A549 (cell line): Measurements from ENCODE around the gene TEKTIP1. TPM values are rescaled to one million over a fixed set of nuclear protein-coding genes. Genes with fewer than 3 reads are reported as not detected.

Experiments used
- ATAC-seq, 2 experiments: fragments of 200-7000 bp in 1 of 2; fragments of >200 bp in 1 of 2; cut with Nextera tagmentation in 1 of 2; cut with Tn5 transposase in 1 of 2; 3 replicates each; pipeline versions ENCODE4 v1.8.0 to v1.9.1; 2018 to 2020; ENCODE audit warnings: mild to moderate bottlenecking in 1 of 2, moderate library complexity in 1 of 2
- CTCF ChIA-PET: fragments of 300-600 bp; sonication (Branson Sonifier 250); formaldehyde crosslinking; extraction: SDS; loops from one replicate; lab custom pipeline; 2021; ENCODE audit warnings: antibody characterized with exemption, inconsistent platforms; lab: Yijun Ruan, JAX
- POLR2A ChIA-PET: fragments of 350-600 bp; formaldehyde crosslinking; extraction: SDS; loops from one replicate; lab custom pipeline; 2021; ENCODE audit warnings: antibody characterized with exemption, inconsistent platforms; lab: Yijun Ruan, JAX
- DNase-seq, 2 experiments: peaks; one replicate each; pipeline versions ENCODE4 v3.0.0 to v3.0.0-alpha.2; 2011 to 2016; ENCODE audit warnings: low read depth in 1 of 2, low spot score in 1 of 2
- FAIRE-seq: peaks from 2 replicates; lab custom pipeline; 2011; peaks lifted over from hg19 to GRCh38; lab: Jason Lieb, UNC
- H3K27ac ChIP-seq, 2 experiments: fragments of >200 bp; sonication (Bioruptor Twin); formaldehyde crosslinking; 3 replicates each; pipeline ENCODE4 v1.5.1; 2016 to 2017
- H3K4me1 ChIP-seq: fragments of >200 bp; sonication (Bioruptor Twin); formaldehyde crosslinking; 3 replicates; pipeline ENCODE4 v1.6.1; 2016
- H3K4me2 ChIP-seq: fragments of >200 bp; sonication (Bioruptor Twin); formaldehyde crosslinking; 3 replicates; pipeline ENCODE4 v1.6.1; 2016
- H3K4me3 ChIP-seq: fragments of >200 bp; sonication (Bioruptor Twin); formaldehyde crosslinking; 3 replicates; pipeline ENCODE4 v1.5.1; 2016
- H3K9me3 ChIP-seq: fragments of >200 bp; sonication (Bioruptor Twin); formaldehyde crosslinking; 3 replicates; pipeline ENCODE4 v1.6.1; 2016
- CEBPB ChIP-seq, 2 experiments: fragments of >200 bp in 1 of 2; sonication (Bioruptor Twin) in 1 of 2; formaldehyde crosslinking in 1 of 2; IDR thresholded peaks; 2 replicates each; pipeline ENCODE4 v1.6.1; 2012 to 2016
- CTCF ChIP-seq: fragments of >200 bp; sonication (Bioruptor Twin); formaldehyde crosslinking; IDR thresholded peaks from 3 replicates; pipeline ENCODE4 v1.5.1; 2016
- ESRRA ChIP-seq: fragments of 150-350 bp; IDR thresholded peaks from 2 replicates; pipeline ENCODE4 v1.6.1; 2014; ENCODE audit warnings: mild to moderate bottlenecking, low read length, borderline replicate concordance
- FOXS1 ChIP-seq: fragments of 250-450 bp; sonication (Bioruptor Pico); IDR thresholded peaks from 2 replicates; pipeline ENCODE4 v1.5.0; 2020; ENCODE audit warnings: mild to moderate bottlenecking, moderate library complexity
- HDAC2 ChIP-seq: fragments of 200-600 bp; sonication (generic); IDR thresholded peaks from 2 replicates; pipeline ENCODE4 v1.6.1; 2016
- HEYL ChIP-seq: fragments of 250-450 bp; sonication (Bioruptor Pico); IDR thresholded peaks from 2 replicates; pipeline ENCODE4 v1.8.0; 2021; ENCODE audit warnings: mild to moderate bottlenecking, moderate library complexity
- HOXB13 ChIP-seq: fragments of 250-450 bp; sonication (Bioruptor Pico); IDR thresholded peaks from 2 replicates; pipeline ENCODE4 v1.5.0; 2020; ENCODE audit warnings: low read depth, mild to moderate bottlenecking, moderate library complexity
- MAFK ChIP-seq: fragments of 450-650 bp; IDR thresholded peaks from 2 replicates; pipeline ENCODE4 v1.6.1; 2014; ENCODE audit not compliant: partially characterized antibody
- RCOR1 ChIP-seq: fragments of 150-350 bp; IDR thresholded peaks from 2 replicates; pipeline ENCODE4 v1.6.1; 2014; ENCODE audit warnings: antibody characterized with exemption, low read length, low read depth
- RFX5 ChIP-seq: fragments of 450-650 bp; IDR thresholded peaks from 2 replicates; pipeline ENCODE4 v1.7.1; 2014; ENCODE audit warnings: antibody characterized with exemption, mild to moderate bottlenecking, moderate library complexity
- TP53 ChIP-seq: fragments of 250-450 bp; sonication (Bioruptor Pico); IDR thresholded peaks from 2 replicates; pipeline ENCODE4 v1.5.0; 2021; ENCODE audit warnings: mild to moderate bottlenecking, moderate library complexity
- ZC3H11A ChIP-seq: fragments of 450-650 bp; IDR thresholded peaks from 2 replicates; pipeline ENCODE4 v1.6.1; 2014; ENCODE audit warnings: antibody characterized with exemption, mild to moderate bottlenecking
- ZFP36 ChIP-seq: fragments of 450-650 bp; IDR thresholded peaks from 2 replicates; pipeline ENCODE4 v1.6.1; 2014; ENCODE audit warnings: borderline replicate concordance; ENCODE audit not compliant: partially characterized antibody
- ZSCAN20 ChIP-seq: fragments of 250-450 bp; sonication (Bioruptor Pico); IDR thresholded peaks from 2 replicates; pipeline ENCODE4 v1.8.0; 2022; ENCODE audit warnings: mild to moderate bottlenecking, moderate library complexity
- WGBS: methylation state at CpG from one replicate; pipeline ENCODE4 v1.1.6; 2017; ENCODE audit errors: missing lambda C conversion rate; 5-methylcytosine and 5-hydroxymethylcytosine counted together
- polyA plus RNA-seq, 4 experiments: library from polyadenylated mRNA; depleted of rRNA in 3 of 4; stranded (reverse); fragments of >200 nt; fragmentation: RNase III in 1 of 4; extraction: RNeasy Plus Mini Kit Qiagen cat#74134 plus additional on column Dnase treatment in 1 of 4; gene quantifications; 2 replicates in 3 of 4; 3 replicates in 1 of 4; pipeline ENCODE4 v1.2.3, GENCODE V29; 2011 to 2017
- TF ChIP-seq, protein P1 (sequence below): fragments of >200 bp; sonication (Bioruptor Twin); formaldehyde crosslinking; IDR thresholded peaks from 3 replicates; pipeline ENCODE4 v1.6.1; 2016
- TF ChIP-seq, protein P2 (sequence below): fragments of 250-450 bp; sonication (Bioruptor Pico); IDR thresholded peaks from 2 replicates; pipeline ENCODE4 v1.5.0; 2021; ENCODE audit warnings: mild to moderate bottlenecking, moderate library complexity, borderline replicate concordance
- TF ChIP-seq, protein P3 (sequence below): IDR thresholded peaks from 2 replicates; pipeline ENCODE4 v1.6.1; 2012

TEKTIP1 gene
- polyA plus RNA-seq, 2 of the 4 experiments (the other 2 are of a cell fraction), result not detected

DNA sequence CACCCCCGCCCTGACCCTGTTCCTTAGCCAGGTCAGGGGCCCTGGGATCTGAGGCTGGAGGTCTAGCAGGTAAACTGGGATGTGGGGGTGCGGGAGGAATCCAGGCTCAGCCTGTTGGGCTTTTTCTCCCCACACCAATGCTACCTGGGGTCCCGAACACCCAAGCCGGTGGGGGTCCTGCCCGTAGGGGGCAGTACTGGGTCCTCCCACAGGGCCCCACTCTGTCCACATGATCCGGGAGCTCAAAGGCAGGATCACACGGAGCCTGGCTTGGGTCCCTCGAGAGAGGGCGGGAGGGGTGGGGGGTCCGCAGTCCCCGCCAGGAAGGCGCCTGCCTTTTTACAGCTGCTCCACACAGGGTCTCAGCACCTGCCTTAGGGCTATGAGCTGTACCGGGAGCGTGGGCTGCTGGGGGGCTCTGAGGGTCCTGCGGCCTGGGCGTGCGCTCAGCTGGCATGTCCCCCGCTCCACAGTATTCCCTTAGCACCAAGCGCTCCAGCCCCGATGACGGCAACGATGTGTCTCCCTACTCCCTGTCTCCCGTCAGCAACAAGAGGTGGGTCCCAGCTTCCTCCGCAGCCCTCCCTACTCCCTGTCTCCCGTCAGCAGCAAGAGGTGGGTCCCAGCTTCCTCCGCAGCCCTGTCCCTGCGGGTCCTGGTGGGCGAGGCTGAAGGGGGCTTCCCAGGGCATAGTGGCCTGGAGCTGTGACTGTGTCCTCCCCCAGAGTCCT, 12.3 kb upstream of the TEKTIP1 start:
- TF ChIP-seq ZSCAN20 (CRISPR knock-in tag), result no peak
- TF ChIP-seq CEBPB (IDR thresholded peaks at IDR 0.05), result no peak
- TF ChIP-seq ZC3H11A, result no peak
- no peak for TF ChIP-seq ZFP36
- TF ChIP-seq, protein P1, sequence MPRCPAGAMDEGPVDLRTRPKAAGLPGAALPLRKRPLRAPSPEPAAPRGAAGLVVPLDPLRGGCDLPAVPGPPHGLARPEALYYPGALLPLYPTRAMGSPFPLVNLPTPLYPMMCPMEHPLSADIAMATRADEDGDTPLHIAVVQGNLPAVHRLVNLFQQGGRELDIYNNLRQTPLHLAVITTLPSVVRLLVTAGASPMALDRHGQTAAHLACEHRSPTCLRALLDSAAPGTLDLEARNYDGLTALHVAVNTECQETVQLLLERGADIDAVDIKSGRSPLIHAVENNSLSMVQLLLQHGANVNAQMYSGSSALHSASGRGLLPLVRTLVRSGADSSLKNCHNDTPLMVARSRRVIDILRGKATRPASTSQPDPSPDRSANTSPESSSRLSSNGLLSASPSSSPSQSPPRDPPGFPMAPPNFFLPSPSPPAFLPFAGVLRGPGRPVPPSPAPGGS, result no peak
- no peak for TF ChIP-seq HOXB13 (CRISPR knock-in tag)
- no peak for TF ChIP-seq FOXS1 (CRISPR knock-in tag)
- no peak for TF ChIP-seq CTCF
- TF ChIP-seq, protein P2, sequence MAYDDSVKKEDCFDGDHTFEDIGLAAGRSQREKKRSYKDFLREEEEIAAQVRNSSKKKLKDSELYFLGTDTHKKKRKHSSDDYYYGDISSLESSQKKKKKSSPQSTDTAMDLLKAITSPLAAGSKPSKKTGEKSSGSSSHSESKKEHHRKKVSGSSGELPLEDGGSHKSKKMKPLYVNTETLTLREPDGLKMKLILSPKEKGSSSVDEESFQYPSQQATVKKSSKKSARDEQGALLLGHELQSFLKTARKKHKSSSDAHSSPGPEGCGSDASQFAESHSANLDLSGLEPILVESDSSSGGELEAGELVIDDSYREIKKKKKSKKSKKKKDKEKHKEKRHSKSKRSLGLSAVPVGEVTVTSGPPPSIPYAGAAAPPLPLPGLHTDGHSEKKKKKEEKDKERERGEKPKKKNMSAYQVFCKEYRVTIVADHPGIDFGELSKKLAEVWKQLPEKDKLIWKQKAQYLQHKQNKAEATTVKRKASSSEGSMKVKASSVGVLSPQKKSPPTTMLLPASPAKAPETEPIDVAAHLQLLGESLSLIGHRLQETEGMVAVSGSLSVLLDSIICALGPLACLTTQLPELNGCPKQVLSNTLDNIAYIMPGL (CRISPR knock-in tag), result no peak
- no peak for TF ChIP-seq HDAC2
- TF ChIP-seq HEYL (CRISPR knock-in tag), result no peak
- no peaks in the 10 kb centered on the region for H3K4me1 ChIP-seq
- DNase-seq, result no peak
- H3K9me3 ChIP-seq, result no peaks in the 10 kb centered on the region
- POLR2A ChIA-PET, result no interaction called here
- no peak overlapping the region for H3K27ac ChIP-seq
- CTCF ChIA-PET, result interaction anchor here (0.9 to 1.3 kb wide), 4 partner anchors 10 to 97 kb away, joined by 3 to 5 read pairs (median 3); partner anchors contain the start of gene GIPC3
- no peak overlapping the region for H3K4me2 ChIP-seq
- no peak for ATAC-seq
- no peak for FAIRE-seq
- H3K4me3 ChIP-seq, result no peak overlapping the region
- WGBS, result 96% methylated on average over 15 of the region's 28 CpGs

GRCh38 chr19:3527238-3527910, 11.6 kb upstream of the TEKTIP1 start:
- no peak for FAIRE-seq
- TF ChIP-seq ZFP36, result peak; percentile 32
- TF ChIP-seq MAFK, result no peak
- no peak for TF ChIP-seq RFX5
- no peak for TF ChIP-seq ESRRA
- no peak for TF ChIP-seq RCOR1
- TF ChIP-seq, protein P3, sequence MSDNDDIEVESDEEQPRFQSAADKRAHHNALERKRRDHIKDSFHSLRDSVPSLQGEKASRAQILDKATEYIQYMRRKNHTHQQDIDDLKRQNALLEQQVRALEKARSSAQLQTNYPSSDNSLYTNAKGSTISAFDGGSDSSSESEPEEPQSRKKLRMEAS, result no peak
- TF ChIP-seq TP53, result no peak

More at GRCh38 chr19:3527238-3527910, 11.6 kb upstream of the TEKTIP1 start:
- DNase-seq (no peak), ATAC-seq (no peak)
- CTCF ChIA-PET, result interaction anchor here (0.6 to 1.3 kb wide), 5 partner anchors 11 to 201 kb away, joined by 3 read pairs; partner anchors contain the start of gene GIPC3
- no peak overlapping the region for H3K4me3 ChIP-seq
- H3K9me3 ChIP-seq, result no peaks in the 10 kb centered on the region
- no peaks in the 10 kb centered on the region for H3K4me1 ChIP-seq
- POLR2A ChIA-PET, result no interaction called here
- no peak overlapping the region for H3K4me2 ChIP-seq
- WGBS, result 87% methylated on average over 6 of the region's 21 CpGs
- no peak overlapping the region for H3K27ac ChIP-seq
